Right lobe of liver (tissue), 6 donors: ENCODE data around the gene VWA7. TPM values are rescaled to one million over a fixed set of nuclear protein-coding genes. Genes with fewer than 3 reads are reported as not detected.

Experiments
- ATAC-seq, 4 donors: fragments of 200-7000 bp; cut with Tn5 transposase; one replicate each; pipeline ENCODE4 v1.9.1; 2020; ENCODE audit warnings: mild to moderate bottlenecking in 4 of 4, moderate library complexity in 4 of 4
- DNase-seq, 3 donors: peaks; one replicate each; pipeline ENCODE4 v3.0.0-alpha.2; 2020
- H3K27ac ChIP-seq, 3 donors: fragments of 200-600 bp; one replicate each; pipeline ENCODE4 v1.8.0; 2022
- H3K27me3 ChIP-seq, 2 donors: fragments of 200-600 bp; one replicate each; pipeline ENCODE4 v1.8.0; 2022
- H3K36me3 ChIP-seq, 4 donors: fragments of 200-600 bp; sonication (generic) in 1 of 4; one replicate each; pipeline versions ENCODE4 v1.5.1 to v1.8.0; 2017 to 2022; ENCODE audit warnings: control low read depth in 1 of 4
- H3K4me1 ChIP-seq, 4 donors: fragments of 200-600 bp; sonication (generic) in 1 of 4; one replicate each; pipeline versions ENCODE4 v1.5.1 to v1.8.0; 2017 to 2022; ENCODE audit warnings: control low read depth in 1 of 4
- H3K4me3 ChIP-seq, 3 donors: fragments of 200-600 bp; one replicate each; pipeline ENCODE4 v1.8.0; 2022
- H3K9me3 ChIP-seq, 4 donors: fragments of 200-600 bp; sonication (generic) in 1 of 4; one replicate each; pipeline versions ENCODE4 v1.5.1 to v1.8.0; 2017 to 2022; ENCODE audit warnings: control low read depth in 1 of 4
- CTCF ChIP-seq, 4 donors: fragments of 200-600 bp in 3 of 4; fragments of 450-650 bp in 1 of 4; IDR thresholded peaks; one replicate each; pipeline versions ENCODE4 v1.5.1 to v1.8.0; 2016 to 2022; ENCODE audit warnings: antibody characterized with exemption in 4 of 4, mild to moderate bottlenecking in 2 of 4
- POLR2A ChIP-seq: fragments of 450-650 bp; IDR thresholded peaks from one replicate; pipeline ENCODE4 v1.6.1; 2017; ENCODE audit warnings: antibody characterized with exemption, mild to moderate bottlenecking
- WGBS: methylation state at CpG from one replicate; pipeline ENCODE4 v1.1.6; 2018; ENCODE audit warnings: low coverage, low lambda C conversion rate; ENCODE audit not compliant: insufficient coverage; ENCODE audit errors: missing lambda C conversion rate; 5-methylcytosine and 5-hydroxymethylcytosine counted together
- intact Hi-C, 2 donors: fragments of 100-400 bp; cut with DNase I; formaldehyde crosslinking; loops; one replicate each; pipeline versions ENCODE4 v1.11.2 to v1.14.1; 2022
- total RNA-seq, 6 experiments: library from RNA; depleted of rRNA in 2 of 6; stranded (reverse); fragments of >200 nt in 2 of 6; fragmentation: NEBNext Ultra II Directional in 3 of 6; extraction: Animal tissue kit (Norgen Biotek cat#: 25700) in 3 of 6; gene quantifications; one replicate each; pipeline versions ENCODE4 v1.1.0 to v1.2.4, GENCODE V29; 2016 to 2023
- donor health status: DM: no; HTN: yes; CAD: no.
- donor health status: DM: no; HTN: no; CAD: no.
- donor health status: DM: no; HTN: no; CAD: no.
- donor health status: DM: no; HTN: yes; CAD: no.
- donor health status: DM: no; HTN: yes; CAD: no.

The VWA7 gene
- total RNA-seq, 6 experiments from 2014 or later = 1.2 to 5.2 (median 2.7) TPM

- Histone ChIP-seq H3K9me3 (no peaks in the 10 kb centered on the region), H3K4me3 (no peak overlapping the region), H3K27me3 (no peaks in the 10 kb centered on the region), H3K27ac (no peak overlapping the region), H3K36me3 (peaks cover 0 to 3% (median 0%) of the 10 kb centered on the region in 4 donors), H3K4me1 (peaks cover 0 to 17% (median 4%) of the 10 kb centered on the region in 4 donors)
- ATAC-seq (peak in 3 of 4 donors; percentile 22 to 26 (median 26)), DNase-seq (peak in 1 of 3 donors; percentile 37)
- no peak for TF ChIP-seq POLR2A
- TF ChIP-seq CTCF (IDR thresholded peaks at IDR 0.05) = peak; percentile 36 to 58 (median 56)
- WGBS = 54% methylated on average over 5 of the region's 12 CpGs
- intact Hi-C loops = no loop called here
Measured at GRCh38 chr6:31791324-31792089, 14.4 kb upstream of the VWA7 start.

GRCh38 chr6:31785475-31785874, 8.3 kb upstream of the VWA7 start:
- Histone ChIP-seq H3K4me3 (no peak overlapping the region), H3K36me3 (peaks cover 0 to 35% (median 17%) of the 10 kb centered on the region in 4 donors), H3K4me1 (no peaks in the 10 kb centered on the region), H3K9me3 (no peaks in the 10 kb centered on the region), H3K27ac (no peak overlapping the region), H3K27me3 (no peaks in the 10 kb centered on the region)
- intact Hi-C loops = no loop called here
- DNase-seq = peak in 1 of 3 donors; percentile 23
- TF ChIP-seq CTCF (IDR thresholded peaks at IDR 0.05) (no peak), POLR2A (no peak)
- WGBS = 95% methylated on average over 6 of the region's 11 CpGs
- ATAC-seq = peak in 1 of 4 donors; percentile 24

- no peak for ATAC-seq
- no peak overlapping the region for H3K27ac ChIP-seq
- WGBS = 97% methylated on average over 9 of the region's 15 CpGs
- intact Hi-C loops = no loop called here
- H3K27me3 ChIP-seq = no peaks in the 10 kb centered on the region
- no peak for TF ChIP-seq POLR2A
- TF ChIP-seq CTCF (IDR thresholded peaks at IDR 0.05) = no peak
- no peak for DNase-seq
- H3K4me3 ChIP-seq = no peak overlapping the region
- no peaks in the 10 kb centered on the region for H3K4me1 ChIP-seq
- H3K9me3 ChIP-seq = no peaks in the 10 kb centered on the region
- H3K36me3 ChIP-seq = peaks cover 0 to 39% (median 22%) of the 10 kb centered on the region in 4 donors
Measured at GRCh38 chr6:31784098-31784925, 7.2 kb upstream of the VWA7 start.

GRCh38 chr6:31782126-31782855, 5.2 kb upstream of the VWA7 start:
- no peak overlapping the region for H3K27ac ChIP-seq
- DNase-seq (no peak), ATAC-seq (no peak)
- intact Hi-C loops = no loop called here
- peaks cover 0 to 43% (median 22%) of the 10 kb centered on the region in 4 donors for H3K36me3 ChIP-seq
- no peaks in the 10 kb centered on the region for H3K27me3 ChIP-seq
- peaks cover 0 to 3% (median 0%) of the 10 kb centered on the region in 4 donors for H3K4me1 ChIP-seq
- TF ChIP-seq CTCF (IDR thresholded peaks at IDR 0.05) = no peak
- no peak for TF ChIP-seq POLR2A
- WGBS = 78% methylated on average over 4 of the region's 32 CpGs
- H3K9me3 ChIP-seq = no peaks in the 10 kb centered on the region
- H3K4me3 ChIP-seq = no peak overlapping the region
